ENCODE data around the gene RGS8.
A peak's percentile ranks its signal among the peaks of the same experiment; 100 is the strongest.

RGS8 gene

GRCh38 chr1:182671750-182672486 lies 12.5 kb downstream of the RGS8 start:
- DNase-seq (ENCODE audit: insufficient read length, low spot score) (peak; percentile 58), FAIRE-seq (no peak)
- no peak for TF ChIP-seq CTCF (IDR thresholded peaks at IDR 0.05; ENCODE audit: insufficient read depth, missing control alignments)

GRCh38 chr1:182670032-182670749 lies 14.2 kb downstream of the RGS8 start:
- DNase-seq (ENCODE audit: insufficient read length, low spot score) (no peak), FAIRE-seq (no peak)
- no peak for TF ChIP-seq CTCF (IDR thresholded peaks at IDR 0.05; ENCODE audit: insufficient read depth, missing control alignments)

- DNase-seq (ENCODE audit: insufficient read length, low spot score) (no peak), FAIRE-seq (no peak)
- TF ChIP-seq CTCF (IDR thresholded peaks at IDR 0.05; ENCODE audit: insufficient read depth, missing control alignments), result no peak
These were observed 15.1 kb downstream of the RGS8 start for GRCh38 chr1:182669266-182669665.

GRCh38 chr1:182668521-182669054 lies 15.8 kb downstream of the RGS8 start:
- DNase-seq (ENCODE audit: insufficient read length, low spot score) (no peak), FAIRE-seq (no peak)
- TF ChIP-seq CTCF (IDR thresholded peaks at IDR 0.05; ENCODE audit: insufficient read depth, missing control alignments), result no peak

- FAIRE-seq (no peak), DNase-seq (ENCODE audit: insufficient read length, low spot score) (no peak)
- no peak for TF ChIP-seq CTCF (IDR thresholded peaks at IDR 0.05; ENCODE audit: insufficient read depth, missing control alignments)
These were observed 16.4 kb downstream of the RGS8 start for GRCh38 chr1:182667848-182668505.

GRCh38 chr1:182666706-182667105 lies 17.7 kb downstream of the RGS8 start:
- TF ChIP-seq CTCF (IDR thresholded peaks at IDR 0.05; ENCODE audit: insufficient read depth, missing control alignments), result no peak
- no peak for FAIRE-seq
- DNase-seq (ENCODE audit: insufficient read length, low spot score), result no peak
